DND-41 (cell line): Measurements from ENCODE around the gene LCK.

Source experiments
- CTCF ChIP-seq: IDR thresholded peaks from 2 replicates; pipeline ENCODE4 v1.5.1; 2012; ENCODE audit warnings: borderline replicate concordance, low read length, moderate library complexity, mild to moderate bottlenecking; ENCODE audit not compliant: poor library complexity, severe bottlenecking; ENCODE audit errors: extremely low read depth
- EZH2 ChIP-seq: IDR thresholded peaks from 3 replicates; pipeline ENCODE4 v1.6.1; 2012; ENCODE audit warnings: borderline replicate concordance, low read depth, mild to moderate bottlenecking, moderate library complexity, low read length, inconsistent platforms; ENCODE audit not compliant: severe bottlenecking

- TF ChIP-seq EZH2 (no peak), CTCF (no peak)
Measured at GRCh38 chr1:32228771-32229170, 22.3 kb upstream of the LCK start.
